Peyer's patch (tissue), 4 donors: ENCODE measurements around the gene KIAA0930.

ENCODE experiments used
- POLR2A ChIP-seq, 2 donors: fragments of 450-650 bp; IDR thresholded peaks; one replicate each; pipeline ENCODE4 v1.5.1; 2017; ENCODE audit warnings: antibody characterized with exemption in 2 of 2, mild to moderate bottlenecking in 2 of 2, moderate library complexity in 2 of 2
- TF ChIP-seq, protein P1 (sequence below), 6 experiments: fragments of 450-650 bp in 4 of 6; fragments of 200-600 bp in 2 of 6; sonication (generic) in 1 of 6; IDR thresholded peaks; one replicate each; pipeline ENCODE4 v1.5.1; 2017 to 2019; ENCODE audit warnings: antibody characterized with exemption in 6 of 6, mild to moderate bottlenecking in 3 of 6, moderate library complexity in 1 of 6

DNA sequence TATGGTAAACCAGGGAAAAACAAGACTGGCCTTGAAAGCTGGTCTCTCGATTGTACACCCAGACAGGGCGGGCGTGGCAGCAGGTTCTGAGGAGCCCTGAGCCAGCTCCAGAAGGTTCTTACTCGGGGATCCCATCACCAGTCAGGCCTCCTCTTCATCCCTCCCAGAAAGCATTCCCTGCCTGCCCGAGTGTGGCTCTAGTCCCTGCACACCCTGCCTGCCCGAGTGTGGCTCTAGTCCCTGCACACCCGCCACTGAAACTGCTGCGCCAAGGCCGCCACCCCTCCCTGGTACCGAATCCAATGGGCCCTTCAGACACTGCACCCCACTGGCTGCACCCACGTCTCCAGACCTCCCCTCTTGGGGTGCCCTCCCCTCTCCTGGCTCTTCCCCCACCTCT, 30.1 kb downstream of the KIAA0930 start:
- TF ChIP-seq, protein P1, sequence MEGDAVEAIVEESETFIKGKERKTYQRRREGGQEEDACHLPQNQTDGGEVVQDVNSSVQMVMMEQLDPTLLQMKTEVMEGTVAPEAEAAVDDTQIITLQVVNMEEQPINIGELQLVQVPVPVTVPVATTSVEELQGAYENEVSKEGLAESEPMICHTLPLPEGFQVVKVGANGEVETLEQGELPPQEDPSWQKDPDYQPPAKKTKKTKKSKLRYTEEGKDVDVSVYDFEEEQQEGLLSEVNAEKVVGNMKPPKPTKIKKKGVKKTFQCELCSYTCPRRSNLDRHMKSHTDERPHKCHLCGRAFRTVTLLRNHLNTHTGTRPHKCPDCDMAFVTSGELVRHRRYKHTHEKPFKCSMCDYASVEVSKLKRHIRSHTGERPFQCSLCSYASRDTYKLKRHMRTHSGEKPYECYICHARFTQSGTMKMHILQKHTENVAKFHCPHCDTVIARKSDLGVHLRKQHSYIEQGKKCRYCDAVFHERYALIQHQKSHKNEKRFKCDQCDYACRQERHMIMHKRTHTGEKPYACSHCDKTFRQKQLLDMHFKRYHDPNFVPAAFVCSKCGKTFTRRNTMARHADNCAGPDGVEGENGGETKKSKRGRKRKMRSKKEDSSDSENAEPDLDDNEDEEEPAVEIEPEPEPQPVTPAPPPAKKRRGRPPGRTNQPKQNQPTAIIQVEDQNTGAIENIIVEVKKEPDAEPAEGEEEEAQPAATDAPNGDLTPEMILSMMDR (IDR thresholded peaks at IDR 0.05), result no peak
- TF ChIP-seq POLR2A (IDR thresholded peaks at IDR 0.05), result no peak
